GM23338 (cell line): Measurements from ENCODE around the gene LRBA. TPM values are rescaled to one million over a fixed set of nuclear protein-coding genes. Genes with fewer than 3 reads are reported as not detected.

ENCODE experiments used
- ATAC-seq: fragments of 200-7000 bp; cut with Tn5 transposase; 3 replicates; pipeline ENCODE4 v1.9.1; 2020
- DNase-seq: peaks from one replicate; pipeline ENCODE4 v3.0.0-alpha.2; 2015; ENCODE audit warnings: low spot score
- H2AFZ ChIP-seq: fragments of 200-600 bp; sonication (generic); 2 replicates; pipeline ENCODE4 v1.8.0; 2016; ENCODE audit warnings: antibody characterized with exemption, mild to moderate bottlenecking, moderate library complexity
- H3F3A ChIP-seq: fragments of 200-600 bp; sonication (generic); replicated peaks from 2 replicates; pipeline ENCODE4 v1.8.0; 2017; ENCODE audit warnings: antibody characterized with exemption, mixed run types, low read depth
- H3K27ac ChIP-seq: fragments of 200-600 bp; sonication (generic); 2 replicates; pipeline ENCODE4 v1.6.1; 2016; ENCODE audit warnings: low read depth
- H3K27me3 ChIP-seq: fragments of 200-600 bp; sonication (generic); 2 replicates; pipeline ENCODE4 v1.8.0; 2016; ENCODE audit warnings: mild to moderate bottlenecking, mixed run types, moderate library complexity; ENCODE audit not compliant: insufficient read depth
- H3K36me3 ChIP-seq: fragments of 200-600 bp; sonication (generic); 2 replicates; pipeline ENCODE4 v1.8.0; 2016; ENCODE audit warnings: mild to moderate bottlenecking; ENCODE audit not compliant: insufficient read depth
- H3K4me1 ChIP-seq: fragments of 200-600 bp; sonication (generic); 2 replicates; pipeline ENCODE4 v1.8.0; 2016; ENCODE audit warnings: mild to moderate bottlenecking, moderate library complexity; ENCODE audit not compliant: insufficient read depth
- H3K4me2 ChIP-seq: fragments of 200-600 bp; sonication (generic); 2 replicates; pipeline ENCODE4 v1.7.1; 2017; ENCODE audit warnings: mixed run types
- H3K4me3 ChIP-seq: fragments of 200-600 bp; sonication (generic); 2 replicates; pipeline ENCODE4 v1.6.1; 2016; ENCODE audit warnings: mixed run types
- H3K79me2 ChIP-seq: fragments of 200-600 bp; sonication (generic); replicated peaks from 2 replicates; pipeline ENCODE4 v1.8.0; 2017; ENCODE audit warnings: mild to moderate bottlenecking; ENCODE audit not compliant: insufficient read depth
- H3K9me2 ChIP-seq: fragments of 200-600 bp; sonication (generic); 2 replicates; pipeline ENCODE4 v1.8.0; 2017; ENCODE audit not compliant: insufficient read depth
- H4K20me1 ChIP-seq: fragments of 200-600 bp; sonication (generic); replicated peaks from 2 replicates; pipeline ENCODE4 v1.8.0; 2017; ENCODE audit warnings: mild to moderate bottlenecking; ENCODE audit not compliant: insufficient read depth
- H3K27ac Mint-ChIP-seq: 2 replicates; pipeline ENCODE4 v1.8.0; 2020; ENCODE audit warnings: inconsistent platforms, mild to moderate bottlenecking, moderate library complexity, mixed read lengths
- H3K27me3 Mint-ChIP-seq: 3 replicates; pipeline ENCODE4 v1.8.0; 2022; ENCODE audit warnings: low read depth, mild to moderate bottlenecking, moderate library complexity, mixed read lengths, inconsistent platforms; ENCODE audit not compliant: insufficient read depth, poor library complexity
- H3K36me3 Mint-ChIP-seq: 3 replicates; pipeline ENCODE4 v1.8.0; 2021; ENCODE audit warnings: low read depth, mild to moderate bottlenecking, inconsistent platforms, moderate library complexity, mixed read lengths
- H3K4me1 Mint-ChIP-seq: 3 replicates; pipeline ENCODE4 v1.8.0; 2020; ENCODE audit warnings: mild to moderate bottlenecking, inconsistent platforms, mixed read lengths
- H3K4me3 Mint-ChIP-seq: 3 replicates; pipeline ENCODE4 v1.8.0; 2021; ENCODE audit warnings: moderate library complexity, mild to moderate bottlenecking, inconsistent platforms, mixed read lengths
- H3K9me3 Mint-ChIP-seq: 3 replicates; pipeline ENCODE4 v1.8.0; 2020; ENCODE audit warnings: moderate library complexity, mild to moderate bottlenecking, inconsistent platforms, mixed read lengths
- CREB1 ChIP-seq: fragments of 250-450 bp; sonication (Bioruptor Pico); IDR thresholded peaks from 2 replicates; pipeline ENCODE4 v1.5.0; 2020; ENCODE audit warnings: low read depth, mild to moderate bottlenecking, moderate library complexity
- EZH2 ChIP-seq: fragments of 200-600 bp; sonication (generic); IDR thresholded peaks from one replicate; pipeline ENCODE4 v1.8.0; 2017; ENCODE audit warnings: antibody characterized with exemption, mild to moderate bottlenecking, low read depth; ENCODE audit not compliant: unreplicated experiment
- EZH2phosphoT487 ChIP-seq: fragments of 200-600 bp; sonication (generic); IDR thresholded peaks from one replicate; pipeline ENCODE4 v1.8.1; 2018; ENCODE audit warnings: antibody characterized with exemption; ENCODE audit not compliant: unreplicated experiment
- JUNB ChIP-seq: IDR thresholded peaks from one replicate; pipeline ENCODE4 v1.6.1; 2016; ENCODE audit warnings: antibody characterized with exemption; ENCODE audit not compliant: unreplicated experiment
- NANOG ChIP-seq: IDR thresholded peaks from 2 replicates; pipeline ENCODE4 v1.6.1; 2016; ENCODE audit warnings: antibody characterized with exemption, borderline replicate concordance
- POLR2AphosphoS5 ChIP-seq: IDR thresholded peaks from 2 replicates; pipeline ENCODE4 v1.6.1; 2016; ENCODE audit warnings: antibody characterized with exemption, low read depth
- STAT1 ChIP-seq: IDR thresholded peaks from one replicate; pipeline ENCODE4 v1.6.1; 2016; ENCODE audit warnings: antibody characterized with exemption; ENCODE audit not compliant: unreplicated experiment
- ZNF114 ChIP-seq: fragments of 250-450 bp; sonication (Bioruptor Pico); IDR thresholded peaks from 2 replicates; pipeline ENCODE4 v1.5.0; 2020; ENCODE audit warnings: mild to moderate bottlenecking, moderate library complexity
- ZNF331 ChIP-seq: fragments of 250-450 bp; sonication (Bioruptor Pico); IDR thresholded peaks from 2 replicates; pipeline ENCODE4 v1.5.0; 2020; ENCODE audit warnings: low read depth, mild to moderate bottlenecking, moderate library complexity
- polyA plus RNA-seq: library from polyadenylated mRNA; unstranded; fragments of >200 nt; fragmentation: Nextera tagmentation; extraction: Ambion mirVana; gene quantifications from 2 replicates; pipeline ENCODE4 v1.2.1, GENCODE V29; 2016
- total RNA-seq: library from RNA; depleted of rRNA; stranded (reverse); fragments of >200 nt; shearing (Covaris generic); gene quantifications from 2 replicates; pipeline ENCODE4 v1.2.3, GENCODE V29; 2014
- TF ChIP-seq, protein P1 (sequence below): fragments of 250-450 bp; sonication (Bioruptor Pico); IDR thresholded peaks from 2 replicates; pipeline ENCODE4 v1.5.0; 2020; ENCODE audit warnings: mild to moderate bottlenecking, moderate library complexity
- TF ChIP-seq, protein P2 (sequence below): IDR thresholded peaks from 2 replicates; pipeline ENCODE4 v1.6.1; 2016; ENCODE audit warnings: antibody characterized with exemption
- TF ChIP-seq, protein P3 (sequence below): IDR thresholded peaks from one replicate; pipeline ENCODE4 v1.6.1; 2018; ENCODE audit warnings: antibody characterized with exemption; ENCODE audit not compliant: unreplicated experiment
- TF ChIP-seq, protein P4 (sequence below), 2 experiments: fragments of 200-600 bp in 1 of 2; sonication (generic) in 1 of 2; conservative IDR thresholded peaks; 2 replicates each; pipeline versions ENCODE4 v1.5.1 to v1.6.1; 2016 to 2017; ENCODE audit warnings: antibody characterized with exemption in 2 of 2, low read depth in 2 of 2, mild to moderate bottlenecking in 2 of 2, moderate library complexity in 1 of 2

The LRBA gene
- total and polyA plus RNA-seq, 2 experiments from 2014 or later: 23.3 to 126 TPM

DNA sequence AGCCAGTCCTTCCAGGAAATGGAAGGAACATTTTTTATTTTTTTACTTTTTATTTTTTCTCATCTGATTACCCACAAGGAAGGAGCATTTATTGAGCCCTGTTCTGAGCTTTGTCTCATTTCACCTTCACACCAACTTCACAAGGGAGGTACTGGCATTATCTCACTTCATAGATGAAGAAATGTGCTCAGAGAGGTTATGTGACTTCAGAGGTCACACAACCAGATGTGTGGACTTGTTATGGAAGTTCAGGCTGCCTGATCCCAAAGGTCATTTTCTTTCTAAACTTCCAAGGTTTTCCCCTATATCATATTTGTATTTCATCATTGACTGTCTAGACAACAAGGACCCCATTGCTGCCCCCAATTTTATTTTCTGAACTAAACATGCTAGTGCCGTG, 776.5 kb downstream of the LRBA start:
- DNase-seq: no peak
- Histone ChIP-seq H3K27ac (no peak overlapping the region), H3K79me2 (no peaks in the 10 kb centered on the region), H3K4me3 (no peak overlapping the region), H3K4me2 (no peak overlapping the region), H4K20me1 (no peaks in the 10 kb centered on the region), H3K27me3 (no peaks in the 10 kb centered on the region), H3K36me3 (no peaks in the 10 kb centered on the region), H2AFZ (no peak overlapping the region), H3F3A (no peaks in the 10 kb centered on the region), H3K9me2 (no peaks in the 10 kb centered on the region), H3K4me1 (peaks cover 13% of the 10 kb centered on the region)
- no peak overlapping the region for H3K27ac Mint-ChIP-seq
- no peaks in the 10 kb centered on the region; the same call in 2 of the 3 replicates for H3K9me3 Mint-ChIP-seq
- no peaks in the 10 kb centered on the region for H3K27me3 Mint-ChIP-seq
- TF ChIP-seq CREB1 (CRISPR knock-in tag): no peak
- TF ChIP-seq ZNF331 (CRISPR knock-in tag): no peak
- TF ChIP-seq JUNB: no peak
- TF ChIP-seq, protein P1, sequence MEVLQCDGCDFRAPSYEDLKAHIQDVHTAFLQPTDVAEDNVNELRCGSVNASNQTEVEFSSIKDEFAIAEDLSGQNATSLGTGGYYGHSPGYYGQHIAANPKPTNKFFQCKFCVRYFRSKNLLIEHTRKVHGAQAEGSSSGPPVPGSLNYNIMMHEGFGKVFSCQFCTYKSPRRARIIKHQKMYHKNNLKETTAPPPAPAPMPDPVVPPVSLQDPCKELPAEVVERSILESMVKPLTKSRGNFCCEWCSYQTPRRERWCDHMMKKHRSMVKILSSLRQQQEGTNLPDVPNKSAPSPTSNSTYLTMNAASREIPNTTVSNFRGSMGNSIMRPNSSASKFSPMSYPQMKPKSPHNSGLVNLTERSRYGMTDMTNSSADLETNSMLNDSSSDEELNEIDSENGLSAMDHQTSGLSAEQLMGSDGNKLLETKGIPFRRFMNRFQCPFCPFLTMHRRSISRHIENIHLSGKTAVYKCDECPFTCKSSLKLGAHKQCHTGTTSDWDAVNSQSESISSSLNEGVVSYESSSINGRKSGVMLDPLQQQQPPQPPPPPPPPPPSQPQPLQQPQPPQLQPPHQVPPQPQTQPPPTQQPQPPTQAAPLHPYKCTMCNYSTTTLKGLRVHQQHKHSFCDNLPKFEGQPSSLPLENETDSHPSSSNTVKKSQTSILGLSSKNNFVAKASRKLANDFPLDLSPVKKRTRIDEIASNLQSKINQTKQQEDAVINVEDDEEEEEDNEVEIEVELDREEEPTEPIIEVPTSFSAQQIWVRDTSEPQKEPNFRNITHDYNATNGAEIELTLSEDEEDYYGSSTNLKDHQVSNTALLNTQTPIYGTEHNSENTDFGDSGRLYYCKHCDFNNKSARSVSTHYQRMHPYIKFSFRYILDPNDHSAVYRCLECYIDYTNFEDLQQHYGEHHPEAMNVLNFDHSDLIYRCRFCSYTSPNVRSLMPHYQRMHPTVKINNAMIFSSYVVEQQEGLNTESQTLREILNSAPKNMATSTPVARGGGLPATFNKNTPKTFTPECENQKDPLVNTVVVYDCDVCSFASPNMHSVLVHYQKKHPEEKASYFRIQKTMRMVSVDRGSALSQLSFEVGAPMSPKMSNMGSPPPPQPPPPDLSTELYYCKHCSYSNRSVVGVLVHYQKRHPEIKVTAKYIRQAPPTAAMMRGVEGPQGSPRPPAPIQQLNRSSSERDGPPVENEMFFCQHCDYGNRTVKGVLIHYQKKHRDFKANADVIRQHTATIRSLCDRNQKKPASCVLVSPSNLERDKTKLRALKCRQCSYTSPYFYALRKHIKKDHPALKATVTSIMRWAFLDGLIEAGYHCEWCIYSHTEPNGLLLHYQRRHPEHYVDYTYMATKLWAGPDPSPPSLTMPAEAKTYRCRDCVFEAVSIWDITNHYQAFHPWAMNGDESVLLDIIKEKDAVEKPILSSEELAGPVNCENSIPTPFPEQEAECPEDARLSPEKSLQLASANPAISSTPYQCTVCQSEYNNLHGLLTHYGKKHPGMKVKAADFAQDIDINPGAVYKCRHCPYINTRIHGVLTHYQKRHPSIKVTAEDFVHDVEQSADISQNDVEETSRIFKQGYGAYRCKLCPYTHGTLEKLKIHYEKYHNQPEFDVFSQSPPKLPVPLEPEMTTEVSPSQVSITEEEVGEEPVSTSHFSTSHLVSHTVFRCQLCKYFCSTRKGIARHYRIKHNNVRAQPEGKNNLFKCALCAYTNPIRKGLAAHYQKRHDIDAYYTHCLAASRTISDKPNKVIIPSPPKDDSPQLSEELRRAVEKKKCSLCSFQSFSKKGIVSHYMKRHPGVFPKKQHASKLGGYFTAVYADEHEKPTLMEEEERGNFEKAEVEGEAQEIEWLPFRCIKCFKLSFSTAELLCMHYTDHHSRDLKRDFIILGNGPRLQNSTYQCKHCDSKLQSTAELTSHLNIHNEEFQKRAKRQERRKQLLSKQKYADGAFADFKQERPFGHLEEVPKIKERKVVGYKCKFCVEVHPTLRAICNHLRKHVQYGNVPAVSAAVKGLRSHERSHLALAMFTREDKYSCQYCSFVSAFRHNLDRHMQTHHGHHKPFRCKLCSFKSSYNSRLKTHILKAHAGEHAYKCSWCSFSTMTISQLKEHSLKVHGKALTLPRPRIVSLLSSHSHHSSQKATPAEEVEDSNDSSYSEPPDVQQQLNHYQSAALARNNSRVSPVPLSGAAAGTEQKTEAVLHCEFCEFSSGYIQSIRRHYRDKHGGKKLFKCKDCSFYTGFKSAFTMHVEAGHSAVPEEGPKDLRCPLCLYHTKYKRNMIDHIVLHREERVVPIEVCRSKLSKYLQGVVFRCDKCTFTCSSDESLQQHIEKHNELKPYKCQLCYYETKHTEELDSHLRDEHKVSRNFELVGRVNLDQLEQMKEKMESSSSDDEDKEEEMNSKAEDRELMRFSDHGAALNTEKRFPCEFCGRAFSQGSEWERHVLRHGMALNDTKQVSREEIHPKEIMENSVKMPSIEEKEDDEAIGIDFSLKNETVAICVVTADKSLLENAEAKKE (CRISPR knock-in tag): no peak
- no peak for TF ChIP-seq STAT1
- TF ChIP-seq, protein P2, sequence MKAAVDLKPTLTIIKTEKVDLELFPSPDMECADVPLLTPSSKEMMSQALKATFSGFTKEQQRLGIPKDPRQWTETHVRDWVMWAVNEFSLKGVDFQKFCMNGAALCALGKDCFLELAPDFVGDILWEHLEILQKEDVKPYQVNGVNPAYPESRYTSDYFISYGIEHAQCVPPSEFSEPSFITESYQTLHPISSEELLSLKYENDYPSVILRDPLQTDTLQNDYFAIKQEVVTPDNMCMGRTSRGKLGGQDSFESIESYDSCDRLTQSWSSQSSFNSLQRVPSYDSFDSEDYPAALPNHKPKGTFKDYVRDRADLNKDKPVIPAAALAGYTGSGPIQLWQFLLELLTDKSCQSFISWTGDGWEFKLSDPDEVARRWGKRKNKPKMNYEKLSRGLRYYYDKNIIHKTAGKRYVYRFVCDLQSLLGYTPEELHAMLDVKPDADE: no peak
- no peak for TF ChIP-seq POLR2AphosphoS5
- TF ChIP-seq, protein P3, sequence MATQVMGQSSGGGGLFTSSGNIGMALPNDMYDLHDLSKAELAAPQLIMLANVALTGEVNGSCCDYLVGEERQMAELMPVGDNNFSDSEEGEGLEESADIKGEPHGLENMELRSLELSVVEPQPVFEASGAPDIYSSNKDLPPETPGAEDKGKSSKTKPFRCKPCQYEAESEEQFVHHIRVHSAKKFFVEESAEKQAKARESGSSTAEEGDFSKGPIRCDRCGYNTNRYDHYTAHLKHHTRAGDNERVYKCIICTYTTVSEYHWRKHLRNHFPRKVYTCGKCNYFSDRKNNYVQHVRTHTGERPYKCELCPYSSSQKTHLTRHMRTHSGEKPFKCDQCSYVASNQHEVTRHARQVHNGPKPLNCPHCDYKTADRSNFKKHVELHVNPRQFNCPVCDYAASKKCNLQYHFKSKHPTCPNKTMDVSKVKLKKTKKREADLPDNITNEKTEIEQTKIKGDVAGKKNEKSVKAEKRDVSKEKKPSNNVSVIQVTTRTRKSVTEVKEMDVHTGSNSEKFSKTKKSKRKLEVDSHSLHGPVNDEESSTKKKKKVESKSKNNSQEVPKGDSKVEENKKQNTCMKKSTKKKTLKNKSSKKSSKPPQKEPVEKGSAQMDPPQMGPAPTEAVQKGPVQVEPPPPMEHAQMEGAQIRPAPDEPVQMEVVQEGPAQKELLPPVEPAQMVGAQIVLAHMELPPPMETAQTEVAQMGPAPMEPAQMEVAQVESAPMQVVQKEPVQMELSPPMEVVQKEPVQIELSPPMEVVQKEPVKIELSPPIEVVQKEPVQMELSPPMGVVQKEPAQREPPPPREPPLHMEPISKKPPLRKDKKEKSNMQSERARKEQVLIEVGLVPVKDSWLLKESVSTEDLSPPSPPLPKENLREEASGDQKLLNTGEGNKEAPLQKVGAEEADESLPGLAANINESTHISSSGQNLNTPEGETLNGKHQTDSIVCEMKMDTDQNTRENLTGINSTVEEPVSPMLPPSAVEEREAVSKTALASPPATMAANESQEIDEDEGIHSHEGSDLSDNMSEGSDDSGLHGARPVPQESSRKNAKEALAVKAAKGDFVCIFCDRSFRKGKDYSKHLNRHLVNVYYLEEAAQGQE: no peak
- no peak for TF ChIP-seq EZH2phosphoT487
- no peak for TF ChIP-seq ZNF114
- no peak for TF ChIP-seq NANOG
- TF ChIP-seq, protein P4, sequence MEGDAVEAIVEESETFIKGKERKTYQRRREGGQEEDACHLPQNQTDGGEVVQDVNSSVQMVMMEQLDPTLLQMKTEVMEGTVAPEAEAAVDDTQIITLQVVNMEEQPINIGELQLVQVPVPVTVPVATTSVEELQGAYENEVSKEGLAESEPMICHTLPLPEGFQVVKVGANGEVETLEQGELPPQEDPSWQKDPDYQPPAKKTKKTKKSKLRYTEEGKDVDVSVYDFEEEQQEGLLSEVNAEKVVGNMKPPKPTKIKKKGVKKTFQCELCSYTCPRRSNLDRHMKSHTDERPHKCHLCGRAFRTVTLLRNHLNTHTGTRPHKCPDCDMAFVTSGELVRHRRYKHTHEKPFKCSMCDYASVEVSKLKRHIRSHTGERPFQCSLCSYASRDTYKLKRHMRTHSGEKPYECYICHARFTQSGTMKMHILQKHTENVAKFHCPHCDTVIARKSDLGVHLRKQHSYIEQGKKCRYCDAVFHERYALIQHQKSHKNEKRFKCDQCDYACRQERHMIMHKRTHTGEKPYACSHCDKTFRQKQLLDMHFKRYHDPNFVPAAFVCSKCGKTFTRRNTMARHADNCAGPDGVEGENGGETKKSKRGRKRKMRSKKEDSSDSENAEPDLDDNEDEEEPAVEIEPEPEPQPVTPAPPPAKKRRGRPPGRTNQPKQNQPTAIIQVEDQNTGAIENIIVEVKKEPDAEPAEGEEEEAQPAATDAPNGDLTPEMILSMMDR (conservative IDR thresholded peaks at IDR 0.05; ENCODE audit: low read depth in 2 of 2): no peak
- TF ChIP-seq EZH2: no peak
- no peak for ATAC-seq
- peaks cover 18% of the 10 kb centered on the region for H3K4me1 Mint-ChIP-seq
- H3K4me3 Mint-ChIP-seq: no peak overlapping the region
- H3K36me3 Mint-ChIP-seq: no peaks in the 10 kb centered on the region
